GM21360 (cell line): Measurements from ENCODE around the gene SRP68.
"Not testable (repeated sequence)": the region's sequence is repeated elsewhere in the genome, so short reads cannot be mapped to it uniquely, and the experiment has no call there.

Experiments used
- ATAC-seq: cut with Tn5 transposase; IDR thresholded peaks from one replicate; pipeline ENCODE4 v1.9.1; 2021; ENCODE audit warnings: mild to moderate bottlenecking, moderate library complexity; ENCODE audit not compliant: unreplicated experiment

SRP68 gene

GRCh38 chr17:76048025-76048605 is 24.2 kb downstream of the SRP68 start:
- no peak for ATAC-seq

GRCh38 chr17:76046064-76046463 is 26.3 kb downstream of the SRP68 start:
- ATAC-seq = no peak

GRCh38 chr17:76044475-76045007 is 27.8 kb downstream of the SRP68 start:
- not testable (repeated sequence) for ATAC-seq

- ATAC-seq = not testable (repeated sequence)
Measured at GRCh38 chr17:76042868-76043267, 29.4 kb downstream of the SRP68 start.

GRCh38 chr17:76040376-76040775 is 31.9 kb downstream of the SRP68 start:
- ATAC-seq = no peak

- ATAC-seq = no peak
Measured at GRCh38 chr17:76039121-76039520, 33.2 kb downstream of the SRP68 start.

GRCh38 chr17:76038050-76038449 is 34.3 kb downstream of the SRP68 start:
- no peak for ATAC-seq

- ATAC-seq = no peak
Measured at GRCh38 chr17:76036497-76037261, 35.6 kb downstream of the SRP68 start.

GRCh38 chr17:76034428-76035350 is 37.6 kb downstream of the SRP68 start:
- no peak for ATAC-seq

- ATAC-seq = no peak
Measured at GRCh38 chr17:76033139-76033538, 39.2 kb downstream of the SRP68 start.

- ATAC-seq = no peak
Measured at GRCh38 chr17:76032780-76033108, 39.6 kb downstream of the SRP68 start.

GRCh38 chr17:76032073-76032779 is 40.1 kb downstream of the SRP68 start:
- no peak for ATAC-seq

- ATAC-seq = no peak
Measured at GRCh38 chr17:76027159-76027839, 45.0 kb downstream of the SRP68 start, which contains the start of gene EVPL. TSS of gene EVPL (minus strand) at chr17:76027306. CDS start at chr17:76027198, 108 bp downstream.

- ATAC-seq = no peak
Measured at GRCh38 chr17:76026714-76027158, 45.6 kb downstream of the SRP68 start.

- ATAC-seq = no peak
Measured at GRCh38 chr17:76025294-76025693, 47.0 kb downstream of the SRP68 start.

GRCh38 chr17:76024353-76024752 is 48.0 kb downstream of the SRP68 start:
- no peak for ATAC-seq

GRCh38 chr17:76023900-76024237 is 48.4 kb downstream of the SRP68 start:
- ATAC-seq = no peak

GRCh38 chr17:76022973-76023899 is 49.1 kb downstream of the SRP68 start:
- no peak for ATAC-seq

- ATAC-seq = no peak
Measured at GRCh38 chr17:76022285-76022684, 50.0 kb downstream of the SRP68 start.
